Small intestine (tissue), 7 donors: Measurements from ENCODE around the gene SUPT3H. TPM values are rescaled to one million over a fixed set of nuclear protein-coding genes. Genes with fewer than 3 reads are reported as not detected.
"Not testable (repeated sequence)": the region's sequence is repeated elsewhere in the genome, so short reads cannot be mapped to it uniquely, and the experiment has no call there.

Source experiments
- DNase-seq, 2 donors: peaks; one replicate each; pipeline versions ENCODE4 v3.0.0 to v3.0.0-alpha.2; 2013
- FAIRE-seq: peaks from 2 replicates; lab custom pipeline; 2012; peaks lifted over from hg19 to GRCh38; lab: Jason Lieb, UNC
- H3K27ac ChIP-seq, 3 donors: one replicate each; pipeline ENCODE4 v1.5.1; 2013; ENCODE audit warnings: low read length in 2 of 3, mild to moderate bottlenecking in 2 of 3, control low read depth in 1 of 3, inconsistent platforms in 1 of 3, low read depth in 1 of 3, moderate library complexity in 1 of 3
- H3K27me3 ChIP-seq, 3 donors: one replicate each; pipeline ENCODE4 v1.6.1; 2013; ENCODE audit warnings: low read length in 3 of 3, inconsistent platforms in 1 of 3; ENCODE audit not compliant: control insufficient read depth in 3 of 3, insufficient read depth in 3 of 3
- H3K36me3 ChIP-seq, 3 donors: one replicate each; pipeline ENCODE4 v1.6.1; 2013; ENCODE audit warnings: low read length in 3 of 3, inconsistent platforms in 1 of 3, low read depth in 1 of 3, mild to moderate bottlenecking in 1 of 3, moderate library complexity in 1 of 3; ENCODE audit not compliant: control insufficient read depth in 3 of 3, insufficient read depth in 2 of 3
- H3K4me1 ChIP-seq, 3 donors: one replicate each; pipeline ENCODE4 v1.6.1; 2013; ENCODE audit warnings: low read length in 2 of 3, inconsistent platforms in 1 of 3, low read depth in 1 of 3, mild to moderate bottlenecking in 1 of 3, moderate library complexity in 1 of 3; ENCODE audit not compliant: control insufficient read depth in 3 of 3, insufficient read depth in 2 of 3
- H3K4me3 ChIP-seq, 3 donors: one replicate each; pipeline ENCODE4 v1.5.1; 2013; ENCODE audit warnings: low read length in 3 of 3, control low read depth in 1 of 3, inconsistent platforms in 1 of 3, low read depth in 1 of 3, mild to moderate bottlenecking in 1 of 3, moderate library complexity in 1 of 3
- H3K9me3 ChIP-seq, 2 donors: one replicate each; pipeline ENCODE4 v1.6.1; 2013; ENCODE audit warnings: low read depth in 1 of 2, low read length in 1 of 2; ENCODE audit not compliant: control insufficient read depth in 2 of 2, insufficient read depth in 1 of 2
- WGBS, 3 donors: extraction: QIAGEN DNeasy Blood & Tissue Kit; methylation state at CpG; one replicate each; pipeline ENCODE4 v1.1.7; 2013; 5-methylcytosine and 5-hydroxymethylcytosine counted together
- polyA plus RNA-seq, 4 donors: library from polyadenylated mRNA; stranded (reverse) in 3 of 4; unstranded in 1 of 4; fragments of 200-250 nt in 3 of 4; fragments of 120-200 nt in 1 of 4; gene quantifications; one replicate each; pipeline versions ENCODE4 v1.2.1 to v1.2.3, GENCODE V29; 2013
- donor health status: healthy with polysubstance abuse.
- donor health status: control.
- donor health status: control.
- donor health status: Bipolar disorder and iron deficiency.
- donor health status: healthy.

The SUPT3H gene
- polyA plus RNA-seq, 4 donors: 2.0 to 13.8 (median 7.0) TPM

- DNase-seq: peak in 1 of 2 donors; percentile 71
Observed at GRCh38 chr6:45054610-45055009, 323.1 kb downstream of the SUPT3H start.

GRCh38 chr6:45052325-45052724 is 325.4 kb downstream of the SUPT3H start:
- FAIRE-seq (no peak), DNase-seq (no peak)
- Histone ChIP-seq H3K4me3 (no peak overlapping the region), H3K36me3 (no peaks in the 10 kb centered on the region), H3K4me1 (peaks cover 0 to 3% (median 0%) of the 10 kb centered on the region in 3 donors), H3K27ac (no peak overlapping the region), H3K9me3 (no peaks in the 10 kb centered on the region), H3K27me3 (no peaks in the 10 kb centered on the region)
- 90 to 92% (median 92%) methylated on average over 2 of the region's 2 CpGs for WGBS, 3 donors

More at GRCh38 chr6:45054610-45055009, 323.1 kb downstream of the SUPT3H start:
- Histone ChIP-seq H3K27ac (no peak overlapping the region), H3K36me3 (no peaks in the 10 kb centered on the region), H3K9me3 (no peaks in the 10 kb centered on the region), H3K27me3 (no peaks in the 10 kb centered on the region), H3K4me3 (no peak overlapping the region), H3K4me1 (peaks cover 0 to 3% (median 0%) of the 10 kb centered on the region in 3 donors)
- WGBS, 3 donors: 22 to 38% (median 38%) methylated on average over 1 of the region's 1 CpG
- FAIRE-seq: no peak

GRCh38 chr6:45049188-45049843 is 328.4 kb downstream of the SUPT3H start:
- 85 to 94% (median 93%) methylated on average over 5 of the region's 5 CpGs for WGBS, 3 donors
- peaks cover 0 to 3% (median 0%) of the 10 kb centered on the region in 3 donors for H3K4me1 ChIP-seq
- H3K9me3 ChIP-seq: no peaks in the 10 kb centered on the region
- no peak overlapping the region for H3K4me3 ChIP-seq
- H3K27ac ChIP-seq: no peak overlapping the region
- DNase-seq (no peak), FAIRE-seq (no peak)
- H3K27me3 ChIP-seq: no peaks in the 10 kb centered on the region
- no peaks in the 10 kb centered on the region for H3K36me3 ChIP-seq

GRCh38 chr6:45047573-45047972 is 330.2 kb downstream of the SUPT3H start:
- Histone ChIP-seq H3K4me1 (no peaks in the 10 kb centered on the region), H3K36me3 (no peaks in the 10 kb centered on the region), H3K9me3 (no peaks in the 10 kb centered on the region), H3K27me3 (no peaks in the 10 kb centered on the region), H3K27ac (no peak overlapping the region), H3K4me3 (no peak overlapping the region)
- DNase-seq (no peak), FAIRE-seq (peak; percentile 62)
- 62 to 78% (median 70%) methylated on average over 1 of the region's 1 CpG for WGBS, 3 donors

GRCh38 chr6:45045253-45045601 is 332.5 kb downstream of the SUPT3H start:
- 77 to 89% (median 81%) methylated on average over 1 of the region's 1 CpG for WGBS, 3 donors
- no peak for FAIRE-seq

GRCh38 chr6:45044510-45045252 is 333.1 kb downstream of the SUPT3H start:
- WGBS, 3 donors: 82 to 86% (median 85%) methylated on average over 2 of the region's 2 CpGs
- no peak for FAIRE-seq

More at GRCh38 chr6:45045253-45045601, 332.5 kb downstream of the SUPT3H start:
- no peaks in the 10 kb centered on the region for H3K36me3 ChIP-seq
- H3K27me3 ChIP-seq: no peaks in the 10 kb centered on the region
- no peak overlapping the region for H3K4me3 ChIP-seq
- H3K27ac ChIP-seq: no peak overlapping the region
- no peaks in the 10 kb centered on the region for H3K4me1 ChIP-seq
- H3K9me3 ChIP-seq: no peaks in the 10 kb centered on the region
- DNase-seq: no peak

GRCh38 chr6:45044086-45044485 is 333.6 kb downstream of the SUPT3H start:
- no peak overlapping the region for H3K4me3 ChIP-seq
- WGBS, 3 donors: 10 to 62% (median 38%) methylated on average over 2 of the region's 2 CpGs
- H3K27me3 ChIP-seq: no peaks in the 10 kb centered on the region
- no peak for FAIRE-seq
- H3K36me3 ChIP-seq: no peaks in the 10 kb centered on the region
- no peaks in the 10 kb centered on the region for H3K4me1 ChIP-seq
- no peak overlapping the region for H3K27ac ChIP-seq
- DNase-seq: peak; percentile 2 to 47
- H3K9me3 ChIP-seq: no peaks in the 10 kb centered on the region

More at GRCh38 chr6:45044510-45045252, 333.1 kb downstream of the SUPT3H start:
- Histone ChIP-seq H3K9me3 (no peaks in the 10 kb centered on the region), H3K36me3 (no peaks in the 10 kb centered on the region), H3K4me3 (no peak overlapping the region), H3K27me3 (no peaks in the 10 kb centered on the region), H3K4me1 (no peaks in the 10 kb centered on the region), H3K27ac (no peak overlapping the region)
- DNase-seq: no peak

GRCh38 chr6:45042673-45043072 is 335.1 kb downstream of the SUPT3H start:
- 96 to 100% (median 97%) methylated on average over 2 of the region's 2 CpGs for WGBS, 3 donors
- not testable (repeated sequence) for H3K27ac ChIP-seq, FAIRE-seq, H3K36me3 ChIP-seq, H3K27me3 ChIP-seq, H3K4me3 ChIP-seq, H3K9me3 ChIP-seq, H3K4me1 ChIP-seq, DNase-seq
